GM21717 (cell line): ENCODE results near the gene PTGIS.
"Not testable (repeated sequence)": the region's sequence is repeated elsewhere in the genome, so short reads cannot be mapped to it uniquely, and the experiment has no call there.

ENCODE experiments used
- ATAC-seq: cut with Tn5 transposase; IDR thresholded peaks from one replicate; pipeline ENCODE4 v1.9.1; 2021; ENCODE audit warnings: mild to moderate bottlenecking, moderate library complexity; ENCODE audit not compliant: unreplicated experiment

The PTGIS gene

DNA sequence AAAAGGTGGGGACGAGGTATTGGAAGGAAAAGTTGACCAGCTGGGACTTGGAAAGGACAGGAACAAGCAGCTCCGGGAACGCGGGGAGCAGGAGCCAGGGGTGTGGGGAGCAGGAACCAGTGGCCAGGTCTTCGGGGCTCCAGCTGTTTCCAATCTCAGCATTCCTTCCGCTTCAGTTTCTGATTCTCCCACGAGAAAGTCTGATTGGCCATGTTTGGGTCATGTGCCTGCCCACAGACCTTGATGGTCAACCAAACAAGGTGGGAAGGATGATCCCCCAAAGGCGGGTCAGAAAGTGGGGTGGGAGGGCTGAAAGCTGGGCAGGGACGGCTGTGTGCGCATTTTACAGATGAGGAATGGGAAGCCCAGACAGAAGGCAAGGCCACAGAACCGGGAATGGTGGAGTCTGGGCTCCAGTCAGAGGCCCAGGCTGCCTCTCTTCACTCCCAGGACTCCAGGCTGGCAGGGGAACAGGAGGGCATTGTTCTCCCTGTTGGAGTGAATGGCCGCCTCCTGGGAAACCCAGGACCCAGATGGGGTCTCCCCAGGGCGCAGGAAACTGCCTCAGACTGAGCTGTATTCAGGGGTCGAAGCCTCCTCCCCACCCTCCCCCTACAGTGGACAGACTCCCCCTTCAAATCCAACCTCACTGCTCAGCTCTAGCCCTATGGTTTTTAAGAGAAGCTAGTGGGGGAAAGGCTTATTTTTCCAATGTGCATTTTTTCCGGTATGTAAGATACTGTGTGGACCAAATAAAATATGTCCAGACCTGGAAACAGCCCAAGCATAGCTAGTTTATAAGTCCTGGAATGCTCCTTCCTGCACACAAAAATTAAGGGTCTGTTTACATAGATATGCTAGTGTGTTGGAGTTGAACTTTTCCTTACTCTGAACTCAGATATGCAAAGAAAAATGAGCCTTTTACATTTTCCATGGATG lies 12.2 kb upstream of the PTGIS start:
- no peak for ATAC-seq

DNA sequence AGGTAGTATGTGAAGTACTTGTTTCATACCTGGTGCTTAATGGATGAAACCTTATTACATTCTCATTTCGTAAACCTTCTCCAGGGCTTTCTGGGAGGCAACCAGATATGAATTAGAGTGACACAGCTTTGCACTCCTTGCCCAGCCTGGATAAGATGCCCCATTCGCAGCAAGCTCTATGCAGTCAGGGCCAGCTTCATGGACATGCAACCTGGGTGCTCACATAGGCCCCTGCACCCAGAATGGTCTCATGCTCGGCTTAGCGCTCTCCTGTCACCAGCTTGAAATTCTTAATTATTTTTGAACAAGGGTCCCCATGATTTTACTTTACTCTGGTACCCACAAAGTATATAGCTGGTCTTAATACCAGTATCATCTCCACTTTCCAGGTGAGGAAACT lies 11.3 kb upstream of the PTGIS start:
- no peak for ATAC-seq

DNA sequence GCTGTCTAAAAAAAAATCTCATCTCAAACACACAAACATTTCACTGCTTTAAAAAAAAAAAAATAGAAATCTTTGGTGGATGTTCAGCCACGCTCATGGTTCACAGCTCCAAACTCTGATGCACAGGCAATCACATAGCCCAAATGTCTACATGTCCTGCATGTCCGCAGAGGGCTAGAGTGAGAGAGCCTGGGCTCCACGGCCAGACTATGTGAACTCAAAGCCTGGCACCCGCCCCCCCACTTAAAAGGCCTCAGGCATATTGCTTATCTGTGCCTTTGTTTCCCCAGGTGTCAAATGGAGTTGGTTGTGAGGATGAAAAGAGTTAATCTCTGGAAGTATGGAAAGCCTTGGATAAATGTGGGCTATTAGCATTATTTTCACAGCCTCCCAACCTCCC lies 10.5 kb upstream of the PTGIS start:
- ATAC-seq = no peak

DNA sequence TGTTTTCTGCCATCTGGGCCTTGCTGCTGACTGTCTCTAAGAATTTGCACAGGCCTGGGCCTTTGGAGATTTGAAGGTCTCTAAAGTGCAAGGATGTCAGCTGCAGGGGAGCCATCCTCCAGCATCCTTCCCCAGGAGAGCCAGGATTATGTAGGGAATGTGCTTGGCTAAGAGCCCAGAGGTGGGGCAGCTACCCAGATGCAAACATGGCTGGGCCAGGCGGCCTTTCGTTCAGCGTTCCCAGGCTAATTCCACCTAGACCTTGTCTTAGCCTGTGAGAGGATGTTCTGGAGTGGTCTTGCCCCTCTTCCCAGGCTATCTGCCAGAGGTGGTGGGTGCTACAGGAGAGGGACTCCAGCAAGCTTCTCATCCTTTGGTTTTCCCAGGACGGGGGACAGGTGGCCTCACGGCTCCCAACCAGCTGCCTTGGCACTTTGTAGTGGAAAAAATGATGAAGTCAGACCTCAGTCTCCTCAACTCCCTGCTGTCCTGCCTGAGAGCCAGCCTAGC lies 7.7 kb upstream of the PTGIS start:
- ATAC-seq = no peak

DNA sequence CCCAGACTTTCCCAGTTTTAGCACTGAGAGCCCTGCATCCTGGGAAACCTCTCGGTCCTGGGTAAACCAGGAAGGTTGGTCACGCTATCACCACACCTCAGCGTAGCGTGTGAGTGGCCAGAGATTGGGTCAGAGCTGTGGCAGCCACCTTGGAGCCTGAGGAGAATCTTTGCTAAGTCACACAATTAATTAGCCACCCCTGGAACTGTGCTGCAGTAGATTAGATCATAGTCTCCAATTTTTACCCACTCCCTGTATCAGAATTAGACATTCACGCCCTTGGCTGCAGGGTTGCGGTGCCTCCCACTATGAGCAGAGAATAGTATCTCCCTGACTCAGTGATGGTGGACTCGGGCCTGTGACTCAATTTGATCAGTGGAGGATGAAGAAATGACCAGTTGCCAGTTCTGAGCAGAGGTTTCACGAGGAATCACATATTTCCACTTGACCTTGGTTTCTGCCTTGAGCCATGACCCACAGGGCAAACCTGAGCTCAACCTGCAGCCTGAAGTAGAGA lies 6.0 kb upstream of the PTGIS start:
- ATAC-seq = no peak

DNA sequence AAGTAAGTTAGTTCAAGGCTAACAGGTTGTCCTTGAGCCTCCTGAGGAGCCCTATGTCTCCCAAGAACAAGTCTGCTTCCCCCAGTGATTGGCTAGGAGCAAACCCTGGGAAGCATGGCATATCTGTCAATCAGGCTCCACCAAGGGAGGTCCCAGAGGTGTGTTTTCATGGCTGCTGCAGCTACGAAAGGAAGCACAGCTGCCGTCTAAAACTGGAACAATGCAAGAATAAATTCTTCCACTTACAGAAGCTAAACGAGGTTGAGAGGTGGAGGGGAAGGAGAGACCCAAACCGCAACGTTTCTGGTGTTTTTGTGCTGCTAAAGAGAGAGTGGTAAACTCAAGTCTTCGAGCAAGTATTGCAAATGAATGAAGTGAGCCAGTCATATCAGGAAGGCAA lies 4.9 kb upstream of the PTGIS start:
- no peak for ATAC-seq

DNA sequence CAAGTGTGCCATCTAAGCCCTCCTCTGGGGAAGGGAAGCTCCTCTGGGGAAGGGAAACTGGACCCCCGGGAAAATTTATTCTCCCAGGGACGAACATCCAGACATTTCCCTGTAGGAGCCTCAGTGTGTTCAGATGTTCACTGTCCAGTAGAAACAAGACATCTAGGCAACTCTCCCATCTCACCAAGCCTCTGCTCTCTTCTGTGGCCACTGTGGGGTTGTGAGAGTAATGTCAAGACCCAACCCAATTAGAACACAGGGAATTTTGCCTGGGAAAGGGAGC lies 3.6 kb upstream of the PTGIS start:
- ATAC-seq = no peak

DNA sequence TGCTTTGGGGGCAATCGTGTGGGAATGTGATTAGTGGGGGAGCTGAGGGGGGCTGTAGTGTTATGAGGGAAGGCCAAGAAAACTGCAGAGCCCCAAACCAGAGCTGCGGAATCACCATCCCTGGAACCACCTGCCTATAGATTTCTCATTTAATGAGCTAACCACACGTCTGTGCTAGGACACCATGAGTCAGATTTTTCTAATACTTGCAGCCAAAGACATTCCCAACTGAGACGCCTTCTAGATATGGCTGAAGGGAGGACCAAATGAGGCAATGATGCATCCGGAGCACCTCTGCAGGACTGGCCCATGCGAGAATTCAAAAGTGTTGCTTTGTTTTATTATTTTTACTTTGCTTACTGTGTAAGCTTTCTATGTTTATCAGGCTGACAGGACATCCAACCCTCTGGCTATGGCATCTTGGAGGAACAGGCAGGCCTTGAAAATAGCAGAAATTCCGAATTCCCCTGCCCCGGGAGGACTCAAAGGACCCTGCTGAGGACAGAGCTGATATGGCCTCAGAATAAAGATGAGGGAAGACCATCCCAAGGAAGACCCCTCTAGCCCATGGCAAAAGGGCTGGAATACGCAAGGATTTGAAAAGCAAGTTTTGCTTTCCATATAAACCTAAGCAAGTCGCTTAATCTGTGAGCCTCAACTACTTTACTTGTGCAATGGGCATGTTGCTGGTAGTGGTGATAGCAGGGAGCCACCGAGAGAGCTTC lies 3.1 kb upstream of the PTGIS start:
- no peak for ATAC-seq

DNA sequence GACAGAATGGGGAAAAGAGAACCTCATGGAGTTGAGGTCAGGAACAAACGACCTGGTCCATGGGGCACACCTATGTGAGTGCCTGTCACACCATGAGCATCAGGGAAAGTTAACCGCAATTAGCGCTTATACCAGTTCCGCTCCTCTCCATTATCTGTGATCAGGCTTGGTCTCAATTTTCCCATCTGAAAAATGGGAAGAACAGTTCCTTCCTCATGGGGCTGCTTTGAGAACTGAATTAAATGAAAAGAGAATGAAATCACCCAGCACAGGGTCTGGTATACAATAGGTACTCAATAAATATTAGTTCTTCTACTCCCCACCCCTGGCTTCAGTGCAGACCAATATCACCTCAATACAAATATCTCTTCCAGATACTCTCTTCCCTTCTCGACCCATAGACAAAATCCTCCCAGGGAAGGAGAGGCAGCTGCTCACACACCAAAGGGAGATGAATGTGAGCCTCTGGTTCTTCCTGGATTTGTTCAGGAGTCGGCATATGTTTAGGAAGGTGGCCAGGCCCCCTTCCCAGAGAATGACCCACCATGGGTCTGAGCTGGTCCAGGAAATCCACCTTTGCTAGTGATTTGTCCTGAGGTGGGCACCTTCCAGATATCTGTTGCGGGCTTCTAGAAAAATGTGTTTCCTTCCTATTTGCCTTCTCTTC lies 2.4 kb upstream of the PTGIS start:
- ATAC-seq = no peak

DNA sequence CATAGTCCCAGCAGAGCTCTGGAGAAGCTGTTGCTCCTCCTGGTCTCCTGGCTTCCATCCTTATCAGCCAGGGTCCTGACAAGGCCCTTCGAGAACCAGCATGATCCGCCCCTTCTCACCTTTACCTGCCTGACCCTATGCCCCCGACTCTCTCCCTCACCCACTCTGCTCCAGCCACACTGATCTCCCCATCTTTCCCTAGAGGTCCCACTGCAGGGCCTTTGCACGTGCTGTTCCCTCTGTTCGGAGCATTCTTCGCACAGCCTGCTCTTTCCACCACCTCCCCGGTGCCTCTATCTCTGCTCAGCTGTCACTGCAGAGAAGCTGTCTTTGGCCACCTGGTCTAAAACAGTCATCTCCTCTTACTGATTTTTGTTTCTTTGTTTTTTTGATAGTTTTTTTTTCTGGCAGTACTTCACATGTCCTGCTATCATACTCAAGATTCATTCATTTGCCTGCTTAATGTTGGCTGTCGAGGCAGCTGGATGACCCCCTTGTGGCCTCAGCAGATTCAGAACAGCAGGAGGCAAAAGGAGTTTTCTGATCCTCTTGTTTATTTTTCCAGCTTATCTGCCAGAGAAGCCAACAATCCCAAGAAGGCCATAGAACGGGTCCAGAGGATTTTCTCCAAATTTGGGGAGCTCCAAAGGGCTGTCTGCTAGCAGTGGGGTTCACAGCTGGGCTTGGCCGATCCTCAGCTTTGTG lies 1.6 kb upstream of the PTGIS start:
- ATAC-seq = no peak

DNA sequence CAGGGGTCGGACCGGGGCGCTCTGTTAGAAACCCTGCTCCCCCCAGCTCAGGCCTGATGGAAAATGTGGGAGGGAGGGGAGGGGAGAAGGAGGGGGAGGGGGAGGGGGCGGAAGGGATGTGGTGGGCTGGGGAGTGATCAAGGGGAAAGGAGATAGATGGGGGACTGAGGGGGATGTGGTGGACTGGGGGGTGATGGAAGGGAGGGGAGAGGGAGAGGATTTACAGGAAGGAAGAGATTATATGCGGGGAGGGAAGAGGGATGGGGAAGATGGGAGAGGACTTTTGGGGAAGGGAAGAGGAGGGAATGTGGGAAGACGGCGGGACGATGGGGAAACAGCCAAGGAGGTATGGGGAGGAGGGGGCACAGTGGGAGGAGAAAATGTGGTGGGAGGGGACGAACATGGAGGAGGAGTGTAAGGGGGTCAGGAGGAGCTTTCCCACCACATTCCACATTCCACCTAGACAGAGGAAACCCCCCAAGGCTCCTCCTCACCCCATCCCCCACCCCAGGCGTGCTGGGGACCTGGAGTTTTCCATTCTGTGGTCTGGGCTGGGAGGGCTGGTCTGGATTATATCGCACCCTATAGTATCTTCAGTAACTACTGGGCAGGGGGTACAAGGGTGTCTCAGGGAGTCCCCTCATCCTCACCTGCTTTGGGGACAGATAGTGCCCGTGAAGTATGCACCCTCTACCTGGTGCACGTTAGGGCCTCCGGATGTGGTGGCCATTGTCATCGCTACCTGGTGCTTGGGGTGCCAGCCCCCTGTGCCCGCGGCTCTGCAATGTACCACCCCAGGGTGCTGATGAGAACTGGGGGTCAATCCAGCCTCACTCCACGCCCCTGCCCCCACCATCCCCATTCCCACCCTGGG lies 578 bp upstream of the PTGIS start:
- ATAC-seq = no peak

DNA sequence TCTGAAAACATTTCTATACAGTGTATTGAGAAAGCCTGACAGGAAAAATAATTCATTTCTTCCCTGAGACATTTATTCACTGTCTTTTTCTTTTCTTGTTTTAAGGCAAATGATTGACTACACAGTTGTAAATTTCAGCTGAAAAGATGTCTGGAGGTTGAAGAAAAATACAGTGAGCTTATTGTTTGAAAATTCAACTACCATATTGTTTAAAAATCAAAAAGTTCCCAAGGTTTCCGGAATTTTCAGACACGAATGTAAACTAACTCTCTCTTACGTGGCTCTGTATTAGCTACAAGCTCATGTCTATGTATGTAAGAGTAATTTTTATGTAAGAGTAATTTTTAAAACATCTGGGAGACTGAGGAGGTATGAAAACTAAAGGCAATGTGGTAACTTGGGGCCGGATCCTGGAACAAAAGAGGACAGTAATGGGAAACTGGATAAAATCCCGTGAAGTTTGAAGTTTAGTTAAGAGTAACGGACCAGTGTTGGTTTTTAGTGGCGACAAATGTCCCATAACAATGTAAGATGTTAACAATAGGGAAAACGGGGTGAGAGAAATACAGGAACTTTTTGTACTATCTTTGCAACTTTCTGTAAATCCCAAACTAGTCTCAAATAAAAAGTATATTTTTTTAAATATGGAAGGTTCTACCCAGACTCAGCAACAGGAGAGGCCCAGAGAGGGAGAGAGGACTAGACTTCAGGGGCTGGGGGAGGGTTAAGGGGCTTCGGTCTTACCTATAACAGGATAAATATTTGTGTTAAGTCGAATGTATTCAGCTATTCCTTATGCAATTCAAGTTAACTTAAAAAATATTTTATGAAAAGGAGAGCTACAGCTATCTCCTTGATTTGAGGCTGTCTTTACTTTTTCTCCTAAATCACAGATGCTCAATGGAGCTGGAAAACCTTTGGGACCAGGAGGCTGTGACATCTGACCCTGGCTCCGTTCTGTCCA lies 1.3 kb downstream of the PTGIS start:
- ATAC-seq = no peak

DNA sequence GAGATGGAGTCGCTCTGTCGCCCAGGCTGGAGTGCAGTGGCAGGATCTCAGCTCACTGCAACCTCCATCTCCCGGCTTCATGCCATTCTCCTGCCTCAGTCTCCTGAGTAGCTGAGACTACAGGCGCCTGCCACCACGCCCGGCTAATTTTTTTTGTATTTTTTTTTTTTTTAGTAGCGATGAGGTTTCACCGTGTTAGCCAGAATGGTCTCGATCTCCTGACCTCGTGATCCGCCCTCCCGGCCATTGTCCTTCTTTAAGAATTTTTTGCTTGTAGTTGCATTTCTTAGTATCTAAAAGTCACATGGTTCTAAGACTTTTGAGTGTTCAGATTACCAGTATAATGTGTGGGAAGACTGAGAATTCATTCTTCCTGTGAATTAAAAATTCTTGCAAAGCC lies 2.9 kb downstream of the PTGIS start:
- not testable (repeated sequence) for ATAC-seq

DNA sequence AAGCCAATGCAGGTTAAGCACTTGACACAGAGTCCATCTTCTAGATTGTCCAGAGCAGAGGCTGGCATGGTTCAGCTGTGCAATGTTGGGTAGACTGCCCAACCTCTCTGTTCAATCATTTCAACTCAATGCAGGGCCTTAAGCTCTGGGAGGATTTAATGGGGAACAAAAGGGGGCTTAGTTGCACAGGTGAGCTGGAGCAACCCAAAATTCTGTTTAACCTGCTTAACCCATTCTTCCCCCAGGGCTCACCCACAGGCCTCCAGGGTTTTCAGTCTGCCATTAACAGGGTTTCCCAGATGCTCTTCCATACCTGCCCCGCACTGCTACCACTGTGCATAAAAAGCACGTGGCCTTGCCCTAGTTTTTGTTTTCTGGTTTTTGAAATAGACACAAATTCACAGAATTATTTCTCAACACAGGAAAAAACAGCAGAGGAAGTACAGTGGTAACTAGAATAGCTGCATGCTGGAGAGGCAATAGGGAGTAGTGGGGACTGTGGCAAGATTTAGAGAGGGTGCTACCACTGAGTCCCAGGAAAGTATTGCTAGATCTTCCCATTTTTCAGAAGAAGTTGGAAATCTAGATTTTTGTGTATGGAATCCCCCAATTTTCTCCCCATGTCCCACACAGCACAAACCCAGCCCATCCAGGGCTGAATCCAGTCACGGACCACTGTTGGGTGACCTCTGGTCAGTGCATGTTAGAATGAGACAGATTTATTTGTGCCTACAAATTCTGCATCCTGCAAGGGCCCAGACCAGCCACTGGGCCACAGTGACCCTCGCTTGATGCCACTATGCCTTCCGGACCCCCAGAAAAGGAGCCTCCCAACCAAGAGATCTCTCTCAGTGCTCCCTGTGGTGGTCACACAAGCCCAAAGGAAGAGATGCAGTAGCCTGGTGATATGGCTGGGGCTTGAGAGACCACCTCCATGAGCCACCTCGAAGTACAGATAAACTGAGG lies 4.6 kb downstream of the PTGIS start:
- no peak for ATAC-seq

DNA sequence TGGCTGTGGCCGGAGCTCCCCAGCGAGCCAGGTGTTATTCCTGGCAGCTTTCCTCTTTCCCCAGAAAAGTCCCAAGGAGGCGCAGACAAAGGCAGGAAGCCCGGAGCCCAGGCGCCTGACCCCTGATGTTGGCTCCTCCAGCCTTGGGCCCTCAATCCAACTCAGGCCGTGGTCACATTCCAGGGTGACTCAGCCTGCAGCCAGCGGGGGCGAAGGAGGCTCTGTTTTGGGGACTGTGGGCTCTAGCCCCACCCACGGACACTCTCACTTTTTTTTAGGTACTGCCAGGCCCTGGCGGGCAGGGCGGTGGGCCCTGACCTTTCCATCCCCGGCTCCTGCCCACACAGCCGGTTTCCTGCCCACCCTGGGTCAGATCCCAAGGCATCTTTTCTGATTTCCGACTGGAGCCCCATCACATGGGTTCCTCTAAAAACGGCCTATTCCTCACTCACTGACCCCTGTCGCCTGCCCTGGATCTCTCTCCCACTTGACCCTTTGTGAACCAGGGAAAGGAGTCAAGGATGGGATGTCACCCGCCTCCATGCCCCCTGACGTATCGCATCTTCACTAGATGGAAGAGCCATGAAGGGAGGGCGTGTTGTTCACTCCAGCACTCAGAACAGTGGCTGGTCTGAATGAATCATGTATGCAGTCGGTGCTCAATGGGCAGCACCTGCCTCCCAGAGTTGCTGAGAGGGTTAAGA lies 5.5 kb downstream of the PTGIS start:
- ATAC-seq = no peak

DNA sequence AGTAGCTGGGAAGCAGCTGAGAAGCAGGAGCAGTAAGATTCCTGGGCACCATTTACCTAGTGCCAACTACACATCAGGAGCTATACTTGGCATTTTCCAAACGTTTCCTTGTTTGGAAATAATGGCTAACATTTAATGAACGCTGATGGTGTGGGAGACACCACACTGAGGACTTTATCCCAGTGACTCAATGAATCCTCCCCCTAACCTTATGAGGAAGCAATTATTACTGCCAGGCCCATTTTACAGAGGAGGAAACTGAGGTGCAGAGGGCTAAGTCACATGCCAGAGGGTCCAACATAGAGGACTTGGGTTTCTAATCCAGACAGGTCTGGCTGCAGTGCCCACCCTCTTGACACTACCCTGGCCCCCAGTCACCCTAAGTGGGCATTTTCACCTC lies 6.1 kb downstream of the PTGIS start:
- no peak for ATAC-seq

DNA sequence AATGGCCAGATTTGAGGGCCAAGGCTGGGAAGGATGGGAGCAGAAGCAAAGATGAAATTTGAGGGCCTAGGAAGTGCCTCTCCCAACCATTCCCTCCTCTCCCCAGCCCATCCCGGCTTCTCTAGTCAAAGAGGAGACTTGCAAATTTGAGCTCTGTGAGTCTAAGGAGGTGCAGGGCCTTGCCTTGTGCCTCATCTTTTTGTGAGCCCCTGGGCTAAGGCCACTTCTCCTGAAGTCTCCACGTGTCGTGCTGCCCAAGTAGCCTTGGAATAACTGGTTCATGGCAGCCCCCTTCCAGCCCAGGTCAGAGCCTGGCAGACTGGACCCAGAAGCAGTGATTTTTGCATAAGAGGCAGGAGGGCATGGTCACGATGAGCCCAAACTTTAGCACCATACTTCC lies 6.7 kb downstream of the PTGIS start:
- no peak for ATAC-seq
